HG03196 (cell line): Measurements from ENCODE around the gene GADD45G.

Source experiments
- ATAC-seq: cut with Tn5 transposase; IDR thresholded peaks from one replicate; pipeline ENCODE4 v1.9.1; 2021; ENCODE audit not compliant: unreplicated experiment

Gene GADD45G

DNA sequence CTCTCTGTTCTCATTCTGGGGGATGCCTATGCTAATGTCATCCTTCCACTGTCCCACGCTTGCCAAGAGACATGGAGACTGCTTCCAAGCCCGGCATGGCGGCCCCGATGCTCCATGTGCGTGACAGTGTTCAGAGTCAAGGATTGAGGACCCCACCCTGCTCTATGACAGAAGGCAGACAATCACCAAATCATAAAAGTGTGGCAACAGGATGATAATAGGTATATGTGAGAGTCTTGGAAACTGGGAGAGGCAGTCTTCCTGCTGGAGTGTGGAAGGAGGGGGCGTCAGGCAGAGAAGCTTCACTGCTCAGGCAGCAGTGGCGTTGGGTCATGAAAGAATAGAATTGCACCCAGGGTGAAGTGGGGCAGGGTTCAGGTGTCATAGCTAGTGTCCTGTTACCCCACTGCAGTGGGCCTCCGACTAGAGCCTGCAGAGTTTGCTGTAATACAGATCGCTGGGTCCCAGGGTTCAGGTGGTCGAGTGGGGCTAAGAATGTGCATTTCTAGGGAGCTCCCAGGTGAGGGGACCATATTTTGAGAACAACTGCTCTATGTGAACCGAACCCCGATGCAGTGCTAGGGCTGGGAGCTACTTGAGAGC is 12.5 kb upstream of the GADD45G start:
- ATAC-seq = no peak

DNA sequence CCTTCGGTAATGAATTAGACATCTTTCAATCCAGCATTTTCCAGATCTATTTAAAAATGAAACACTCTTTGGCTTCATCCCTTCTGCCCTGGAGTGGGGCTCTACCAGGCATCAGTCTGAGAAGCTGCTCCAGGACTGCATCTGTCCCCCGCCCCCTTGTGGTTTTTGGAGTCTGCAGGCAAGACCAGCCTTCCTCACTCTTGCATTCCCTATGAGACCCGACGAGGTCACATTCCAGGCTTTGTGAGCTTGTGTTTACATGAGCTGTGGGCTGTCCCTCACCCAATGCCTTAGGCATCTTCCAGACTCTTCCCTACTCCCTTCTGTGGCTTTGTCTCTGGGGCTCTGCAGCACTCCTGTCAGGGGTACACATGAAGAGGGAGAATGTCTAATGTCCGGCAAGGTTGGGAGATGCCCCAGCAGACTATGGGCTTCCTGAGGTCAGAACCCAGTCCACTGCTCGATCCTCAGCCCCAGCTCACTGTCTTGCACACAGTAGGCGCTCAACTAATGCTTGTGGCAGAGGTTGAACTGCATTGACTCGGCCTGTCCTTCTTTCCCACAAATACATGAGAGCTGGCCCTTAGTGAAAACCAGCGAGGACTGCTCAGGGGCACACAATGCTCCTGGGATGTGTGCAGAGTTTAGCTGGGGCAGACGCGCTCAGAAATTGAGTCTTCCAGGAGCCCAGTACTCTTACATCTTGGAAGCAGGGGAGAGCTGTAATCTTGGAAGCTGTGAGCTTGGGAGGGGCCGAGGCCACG is 11.7 kb upstream of the GADD45G start:
- no peak for ATAC-seq

DNA sequence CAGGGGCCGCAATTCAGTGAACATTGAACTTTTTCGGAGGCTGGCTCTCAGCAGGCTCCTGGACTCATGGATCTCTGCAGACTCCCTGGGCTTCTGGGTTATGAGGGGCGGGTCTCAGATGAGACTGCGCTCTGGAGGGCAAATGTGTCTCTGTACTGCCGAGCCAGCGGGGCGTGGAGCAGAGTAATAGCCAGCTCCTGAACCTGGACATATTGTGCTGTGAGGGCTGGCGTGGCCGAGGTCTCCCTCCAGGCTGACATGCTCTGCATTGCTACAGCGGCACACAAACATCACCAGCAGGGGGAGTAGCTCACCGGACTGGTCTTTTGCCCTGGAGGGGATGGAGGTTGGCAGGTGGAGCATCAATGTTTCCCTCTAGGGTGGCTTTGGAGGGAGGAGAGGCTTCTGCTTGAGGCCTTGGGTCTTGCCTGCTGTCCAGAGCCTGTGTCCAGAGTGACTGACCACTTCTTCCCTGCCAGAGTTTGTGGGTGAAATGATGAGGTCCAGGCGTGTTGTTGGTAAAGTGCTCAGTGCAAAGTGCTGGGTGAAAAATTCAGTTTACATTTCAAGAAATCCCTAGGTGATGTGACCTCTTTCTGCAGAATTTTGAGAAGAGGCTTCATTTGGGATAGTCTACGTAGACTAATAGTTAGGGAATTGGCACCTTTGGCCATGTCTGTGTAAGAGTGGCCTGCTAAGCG is 10.9 kb upstream of the GADD45G start:
- ATAC-seq = no peak

- no peak for ATAC-seq
Measured at GRCh38 chr9:89594811-89595550, 9.8 kb upstream of the GADD45G start.

DNA sequence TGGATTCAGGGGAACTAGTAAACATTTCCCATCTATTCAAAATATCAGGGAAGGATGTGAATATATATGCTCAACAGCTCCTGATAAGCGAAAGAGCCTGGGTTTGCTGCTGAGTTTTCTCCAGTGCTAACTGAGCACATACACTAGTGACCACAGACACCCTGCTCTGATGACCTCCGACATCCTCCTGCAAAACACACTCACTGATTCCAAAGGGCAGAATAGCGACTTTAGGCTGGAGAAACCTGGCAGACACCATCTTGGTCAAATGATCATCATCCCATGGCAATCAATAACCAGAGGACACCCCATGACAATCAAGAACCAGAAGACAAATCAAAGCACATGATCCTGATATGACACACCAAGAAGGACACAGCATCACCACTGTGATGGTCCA is 9.2 kb upstream of the GADD45G start:
- no peak for ATAC-seq

GRCh38 chr9:89596937-89597555 is 7.8 kb upstream of the GADD45G start:
- no peak for ATAC-seq

DNA sequence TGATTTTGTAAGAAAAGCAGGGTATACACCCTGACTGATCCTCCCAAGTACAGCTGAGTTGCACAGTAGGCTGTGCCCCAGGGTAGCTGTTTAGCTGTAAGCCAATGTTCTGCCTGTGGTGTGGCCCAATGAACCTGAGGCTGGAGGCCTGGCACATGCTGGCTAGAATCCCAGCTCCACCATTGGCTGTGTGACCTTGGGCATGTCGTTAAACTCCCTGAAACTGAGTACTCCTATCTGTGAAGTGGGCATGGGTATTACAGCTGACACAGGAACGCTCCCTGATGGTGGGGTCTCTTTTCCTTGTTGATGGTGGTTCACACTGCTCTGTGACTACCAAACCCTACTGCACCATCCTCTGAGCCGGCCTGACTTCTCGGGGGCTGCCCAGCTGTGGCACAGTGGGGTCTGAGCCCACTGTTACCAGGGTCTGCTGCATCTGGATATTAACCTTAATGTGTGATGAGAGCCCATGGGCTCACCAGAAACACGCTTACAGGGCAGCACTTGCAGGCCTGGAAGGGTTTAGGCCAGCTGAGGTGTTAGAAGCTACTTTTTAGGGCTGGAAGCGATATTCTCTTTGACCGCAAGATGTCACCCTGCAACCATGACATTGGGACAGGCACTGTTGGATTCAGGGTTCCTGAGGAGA is 7.0 kb upstream of the GADD45G start:
- no peak for ATAC-seq

GRCh38 chr9:89598363-89598713 is 6.5 kb upstream of the GADD45G start:
- no peak for ATAC-seq

DNA sequence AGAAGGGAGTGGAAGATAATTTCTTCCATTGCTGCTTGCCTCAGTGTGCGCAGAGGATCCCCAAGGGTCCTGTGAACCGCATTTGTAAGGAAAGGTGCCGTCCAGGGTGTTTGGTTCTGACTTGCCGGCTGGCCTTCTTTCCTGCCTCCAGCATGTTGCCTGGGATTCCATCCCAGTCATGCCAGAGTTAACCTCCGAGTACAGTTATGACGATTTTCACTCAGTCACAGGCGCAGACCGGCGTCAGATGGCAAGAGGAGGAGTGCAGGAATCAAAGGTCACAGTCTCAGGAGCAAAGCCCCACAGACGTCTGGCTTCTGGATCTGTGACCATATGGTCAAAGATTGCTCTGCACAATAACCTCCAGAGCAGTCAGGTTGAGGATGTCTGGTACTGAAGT is 5.9 kb upstream of the GADD45G start:
- ATAC-seq = no peak

DNA sequence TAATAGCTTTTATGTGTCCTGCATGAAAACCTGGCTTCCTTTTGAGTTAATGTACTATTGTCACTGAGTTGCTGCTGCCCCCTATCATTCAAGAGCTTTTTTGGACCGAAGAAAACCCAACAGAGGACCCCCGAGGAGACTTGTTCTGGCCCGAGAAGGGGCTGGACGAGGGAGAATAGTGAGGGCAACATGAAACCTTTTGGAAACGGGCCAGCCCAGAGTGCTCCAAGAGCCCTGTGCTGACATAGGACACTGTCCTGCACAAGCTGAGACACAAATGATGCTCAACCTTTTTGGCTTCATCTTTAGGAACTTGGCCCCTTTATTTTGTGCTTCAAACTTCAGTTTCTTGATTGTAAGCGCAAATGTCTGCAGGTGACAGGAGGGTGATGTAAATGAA is 4.0 kb upstream of the GADD45G start:
- no peak for ATAC-seq

- ATAC-seq = no peak
Measured at GRCh38 chr9:89601306-89601705, 3.5 kb upstream of the GADD45G start.

DNA sequence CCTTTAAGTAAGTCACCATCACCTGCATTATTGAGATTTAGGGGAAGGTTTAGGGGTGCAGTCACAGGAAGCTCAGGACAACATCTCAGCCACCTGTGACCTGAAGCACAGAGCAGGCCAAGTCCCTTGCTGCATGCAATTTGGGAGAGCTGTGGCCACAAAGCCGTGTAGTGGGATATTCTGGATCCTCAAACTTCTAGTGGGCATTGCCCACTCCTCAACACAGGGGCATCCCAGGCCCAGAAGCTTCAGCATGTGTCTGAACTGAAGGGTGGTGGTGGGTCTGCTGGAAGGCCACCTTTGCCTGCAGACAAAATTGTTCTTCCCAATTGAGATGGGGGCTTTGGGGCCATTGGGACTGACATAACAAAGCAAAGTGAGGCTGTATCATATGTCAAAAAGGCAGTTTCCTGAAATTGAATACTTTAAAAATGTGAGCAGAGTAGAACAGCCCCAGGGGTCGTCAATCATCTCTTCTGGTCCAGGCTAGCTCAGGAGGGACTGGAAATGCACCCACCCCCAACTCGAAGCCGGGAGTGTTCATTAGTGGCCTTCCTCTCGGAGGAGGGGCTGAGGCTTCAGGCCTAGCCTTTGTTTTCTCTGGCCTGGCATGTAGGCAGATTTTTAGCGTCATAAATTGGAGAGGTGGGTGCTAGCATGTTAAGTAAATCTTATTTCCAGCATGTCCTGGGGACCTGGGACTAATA is 2.8 kb upstream of the GADD45G start:
- no peak for ATAC-seq

DNA sequence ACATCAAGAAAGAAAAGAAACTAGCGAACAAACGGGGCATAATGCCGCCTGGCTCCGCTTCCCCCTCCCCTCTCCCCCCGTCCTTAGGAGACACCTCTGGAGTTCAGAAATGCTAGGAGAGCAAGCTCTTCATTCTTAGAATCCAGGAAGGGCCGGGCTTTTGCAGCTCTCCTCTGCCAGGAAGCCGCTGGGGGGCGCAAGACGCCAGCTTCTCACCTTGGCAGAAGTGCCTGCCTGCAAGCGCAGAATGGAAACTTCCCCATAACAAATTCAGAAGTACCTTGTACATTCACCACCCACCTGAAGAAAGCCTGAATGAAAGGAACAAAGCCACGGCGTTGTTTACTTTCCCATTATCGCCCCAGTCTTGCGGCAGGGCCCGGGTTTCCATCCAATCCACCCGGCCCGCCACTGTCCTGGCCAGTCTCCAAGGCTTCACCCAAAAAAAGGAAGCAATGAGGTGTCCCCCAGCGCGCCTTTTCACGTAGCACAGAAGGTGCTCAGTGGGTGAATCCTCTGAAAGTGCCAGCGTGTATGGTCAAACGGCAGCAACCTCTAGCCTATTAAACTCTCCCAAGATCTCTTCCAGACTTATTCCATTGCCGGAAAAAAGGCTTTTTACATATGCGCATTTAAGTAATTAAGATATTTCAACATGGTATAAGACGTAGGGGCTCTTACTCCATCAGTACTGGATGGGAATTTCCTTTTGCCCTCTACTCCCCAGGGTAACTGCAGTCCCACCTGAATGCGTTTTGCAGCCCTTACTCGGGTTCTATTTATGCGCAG is 1.6 kb upstream of the GADD45G start:
- ATAC-seq = peak; percentile 38

DNA sequence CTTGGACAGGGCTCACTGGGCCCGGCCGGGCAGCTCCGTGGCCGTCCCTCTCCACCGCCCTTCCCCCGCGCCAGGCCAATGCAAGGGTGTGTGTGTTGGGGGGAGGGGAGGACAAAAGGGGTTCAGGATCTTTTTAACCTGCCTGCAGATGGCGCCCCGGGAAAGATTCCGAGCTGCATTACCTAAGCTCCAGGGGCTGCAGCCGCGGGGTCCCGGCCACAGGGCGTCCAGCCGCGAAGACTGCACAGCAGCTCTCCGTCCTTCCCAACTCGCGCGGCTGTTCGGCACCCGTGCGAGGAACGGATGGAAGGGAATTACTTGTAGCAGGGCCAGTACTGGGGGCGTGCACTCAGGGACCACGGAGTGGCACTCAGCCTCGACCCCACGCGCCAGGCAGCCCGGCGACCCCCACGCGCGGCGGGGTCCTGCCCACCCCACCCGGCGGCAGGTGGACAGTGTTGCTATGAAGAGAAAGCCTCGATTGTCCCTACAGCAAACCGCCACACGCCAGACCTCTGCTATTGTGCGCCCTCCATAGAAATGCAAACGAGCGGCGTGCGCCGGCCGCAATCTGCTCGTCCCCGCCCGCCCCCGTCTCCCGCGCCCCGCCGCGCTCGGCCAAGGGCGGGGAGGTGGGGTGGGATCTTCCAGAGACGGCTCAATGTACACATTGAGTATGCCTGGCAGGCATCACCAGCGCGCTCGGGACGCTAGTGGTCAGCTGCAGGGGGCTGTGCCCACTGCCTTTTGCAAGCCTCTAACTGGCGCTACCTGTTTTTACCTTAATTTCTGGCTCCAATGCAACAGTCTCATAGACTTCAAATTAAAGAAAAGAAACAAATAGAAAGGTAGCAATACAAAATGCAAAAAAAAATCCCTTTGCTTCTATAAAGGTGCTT is 796 bp upstream of the GADD45G start:
- no peak for ATAC-seq

GRCh38 chr9:89605465-89606048 is 745 bp downstream of the GADD45G start:
- ATAC-seq = no peak

DNA sequence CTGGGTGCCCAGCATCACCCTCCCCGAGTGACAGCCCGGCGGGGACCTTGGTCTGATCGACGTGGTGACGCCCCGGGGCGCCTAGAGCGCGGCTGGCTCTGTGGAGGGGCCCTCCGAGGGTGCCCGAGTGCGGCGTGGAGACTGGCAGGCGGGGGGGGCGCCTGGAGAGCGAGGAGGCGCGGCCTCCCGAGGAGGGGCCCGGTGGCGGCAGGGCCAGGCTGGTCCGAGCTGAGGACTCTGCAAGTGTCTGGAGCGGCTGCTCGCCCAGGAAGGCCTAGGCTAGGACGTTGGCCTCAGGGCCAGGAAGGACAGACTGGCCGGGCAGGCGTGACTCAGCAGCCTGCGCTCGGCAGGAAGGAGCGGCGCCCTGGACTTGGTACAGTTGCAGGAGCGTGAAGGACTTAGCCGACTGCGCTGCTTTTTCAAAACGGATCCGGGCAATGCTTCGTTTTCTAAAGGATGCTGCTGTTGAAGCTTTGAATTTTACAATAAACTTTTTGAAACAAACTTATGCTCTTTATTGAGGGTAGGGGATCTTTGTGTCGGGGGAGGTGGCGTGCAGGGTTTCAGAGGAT is 1.3 kb downstream of the GADD45G start:
- ATAC-seq = no peak

DNA sequence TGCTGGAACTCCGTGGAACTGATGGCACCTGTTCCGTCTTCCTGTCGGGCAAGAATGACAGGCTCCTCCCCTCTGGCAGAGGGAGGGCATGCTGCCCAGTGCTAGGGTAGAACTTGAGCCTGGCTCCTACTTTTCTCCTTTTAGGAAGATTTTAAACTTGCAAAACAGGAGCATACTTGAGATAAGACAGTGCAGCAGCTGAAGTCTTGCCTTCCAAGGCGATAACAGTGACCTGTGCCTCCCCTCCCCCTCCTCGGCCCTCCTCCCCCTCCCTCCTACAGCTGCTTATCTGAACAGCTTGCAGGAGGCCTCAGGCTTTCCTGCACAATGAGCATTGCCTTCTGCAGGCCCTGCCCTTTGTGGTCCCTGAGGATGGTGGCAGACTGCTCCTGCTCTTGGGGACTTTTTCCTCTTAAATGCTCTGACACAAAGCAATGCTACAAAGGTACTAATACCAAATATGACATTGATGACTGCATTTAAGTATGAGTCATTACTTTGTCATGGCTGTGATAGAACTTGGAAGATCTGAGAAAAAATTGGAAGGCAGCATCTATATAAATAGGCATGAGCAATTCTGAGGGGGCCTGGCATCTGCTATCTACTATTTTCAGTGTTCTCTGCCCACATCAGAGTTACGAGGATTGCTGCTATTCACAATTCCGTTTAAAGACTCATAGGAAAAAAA is 2.0 kb downstream of the GADD45G start:
- ATAC-seq = no peak
